ENCODE measurements around the gene MRPL20. TPM values are rescaled to one million over a fixed set of nuclear protein-coding genes. Genes with fewer than 3 reads are reported as not detected.
A peak's percentile ranks its signal among the peaks of the same experiment; 100 is the strongest.

Gene MRPL20
- total RNA-seq, 1 donor = 104 TPM

DNA sequence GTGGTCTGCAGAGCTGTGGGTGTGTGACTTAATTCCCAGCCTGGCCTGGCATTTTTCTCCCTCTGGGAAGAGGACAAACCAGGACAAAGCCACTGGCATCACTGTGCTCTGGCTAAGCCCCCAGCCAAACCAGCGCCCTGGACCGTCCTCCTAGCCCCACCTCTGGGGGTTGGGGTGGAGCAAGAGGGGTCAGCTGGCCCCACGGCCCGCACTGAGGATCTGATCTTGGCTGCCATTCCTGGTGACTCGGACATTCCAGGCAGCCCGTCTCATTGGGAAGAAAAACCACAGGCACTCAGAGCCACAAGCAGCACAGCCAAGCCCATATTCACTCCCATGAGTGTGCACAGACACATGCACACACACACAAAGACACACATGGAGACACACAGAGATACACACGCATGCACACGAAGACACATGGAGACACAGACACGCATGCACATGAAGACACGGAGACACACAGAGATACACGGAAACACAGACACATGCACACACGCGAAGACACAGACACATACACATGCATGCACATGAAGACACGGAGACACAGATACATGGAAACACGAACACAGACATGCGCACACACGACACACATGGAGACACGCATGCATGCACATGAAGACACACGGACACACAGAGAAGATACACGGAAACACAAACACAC lies 46.5 kb downstream of the MRPL20 start:
- H3K4me3 ChIP-seq (ENCODE audit: low read depth, low read length) = peak overlapping the region; percentile 1
- peak; percentile 94 for DNase-seq (ENCODE audit: low read depth)
- TF ChIP-seq, protein P1, sequence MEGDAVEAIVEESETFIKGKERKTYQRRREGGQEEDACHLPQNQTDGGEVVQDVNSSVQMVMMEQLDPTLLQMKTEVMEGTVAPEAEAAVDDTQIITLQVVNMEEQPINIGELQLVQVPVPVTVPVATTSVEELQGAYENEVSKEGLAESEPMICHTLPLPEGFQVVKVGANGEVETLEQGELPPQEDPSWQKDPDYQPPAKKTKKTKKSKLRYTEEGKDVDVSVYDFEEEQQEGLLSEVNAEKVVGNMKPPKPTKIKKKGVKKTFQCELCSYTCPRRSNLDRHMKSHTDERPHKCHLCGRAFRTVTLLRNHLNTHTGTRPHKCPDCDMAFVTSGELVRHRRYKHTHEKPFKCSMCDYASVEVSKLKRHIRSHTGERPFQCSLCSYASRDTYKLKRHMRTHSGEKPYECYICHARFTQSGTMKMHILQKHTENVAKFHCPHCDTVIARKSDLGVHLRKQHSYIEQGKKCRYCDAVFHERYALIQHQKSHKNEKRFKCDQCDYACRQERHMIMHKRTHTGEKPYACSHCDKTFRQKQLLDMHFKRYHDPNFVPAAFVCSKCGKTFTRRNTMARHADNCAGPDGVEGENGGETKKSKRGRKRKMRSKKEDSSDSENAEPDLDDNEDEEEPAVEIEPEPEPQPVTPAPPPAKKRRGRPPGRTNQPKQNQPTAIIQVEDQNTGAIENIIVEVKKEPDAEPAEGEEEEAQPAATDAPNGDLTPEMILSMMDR (IDR thresholded peaks at IDR 0.05; ENCODE audit: insufficient read depth, low read length) = no peak

GRCh38 chr1:1359664-1360468 lies 47.2 kb downstream of the MRPL20 start:
- peak overlapping the region; percentile 50 for H3K4me3 ChIP-seq (ENCODE audit: low read depth, low read length)
- peak; percentile 87 for DNase-seq (ENCODE audit: low read depth)
- TF ChIP-seq, protein P1 (IDR thresholded peaks at IDR 0.05; ENCODE audit: insufficient read depth, low read length) = no peak

- peak overlapping the region; percentile 88 for H3K4me3 ChIP-seq (ENCODE audit: low read depth, low read length)
- TF ChIP-seq, protein P1 (IDR thresholded peaks at IDR 0.05; ENCODE audit: insufficient read depth, low read length) = no peak
- peak; percentile 84 for DNase-seq (ENCODE audit: low read depth)
Measured at GRCh38 chr1:1359308-1359663, 47.8 kb downstream of the MRPL20 start.

DNA sequence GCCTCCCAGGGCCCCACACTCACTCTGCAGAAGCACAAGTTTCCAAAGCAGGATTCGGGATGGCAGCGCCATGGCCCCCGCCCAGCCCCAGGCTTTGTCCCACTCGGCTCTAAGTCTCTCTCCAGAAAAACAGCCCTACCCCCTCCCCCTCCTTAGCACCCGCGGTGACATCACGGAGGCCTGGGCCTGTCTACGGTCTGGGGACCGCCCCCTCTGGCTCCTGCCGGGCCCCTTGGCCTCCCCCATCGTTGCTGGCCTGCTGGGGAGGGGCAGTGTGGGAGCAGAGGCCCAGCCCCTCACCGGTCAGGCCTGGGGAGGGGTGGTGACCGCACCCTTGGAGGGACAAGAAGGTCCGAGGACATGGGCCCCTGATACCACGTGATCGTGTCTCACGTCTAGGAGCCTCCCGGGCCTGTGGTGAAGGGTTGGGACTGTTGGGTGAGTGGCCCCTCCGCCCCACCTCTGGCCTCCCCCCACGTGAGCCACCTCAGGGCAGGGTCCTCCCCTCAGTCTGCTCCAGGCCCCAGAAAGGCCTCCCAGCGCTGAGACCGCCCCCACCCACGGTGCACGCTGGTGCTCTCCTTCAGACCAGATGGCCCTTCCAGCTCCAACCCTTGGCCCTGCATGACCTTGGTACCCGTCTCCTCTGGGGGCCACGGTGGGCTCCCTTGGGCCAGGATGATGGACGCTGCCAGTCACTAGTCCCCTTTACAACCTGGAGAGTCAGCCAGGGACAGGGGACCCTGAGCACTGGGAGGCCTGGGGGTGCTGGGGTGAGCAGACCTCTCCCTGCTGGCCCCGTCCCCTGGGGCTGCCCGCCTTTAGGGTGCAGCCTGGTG lies 48.4 kb downstream of the MRPL20 start, which contains the start of gene MXRA8:
Gene MXRA8 (minus strand): TSS at position 123 of the 839 bp plus-strand sequence. CDS start 51 bp downstream, at position 72.
- H3K4me3 ChIP-seq (ENCODE audit: low read depth, low read length) = peak within 1 kb of the TSS; percentile 88
- TF ChIP-seq, protein P1 (IDR thresholded peaks at IDR 0.05; ENCODE audit: insufficient read depth, low read length) = no peak
- DNase-seq (ENCODE audit: low read depth) = peak; percentile 96

- H3K4me3 ChIP-seq (ENCODE audit: low read depth, low read length) = peak overlapping the region; percentile 88
- TF ChIP-seq, protein P1 (IDR thresholded peaks at IDR 0.05; ENCODE audit: insufficient read depth, low read length) = no peak
- no peak for DNase-seq (ENCODE audit: low read depth)
Measured at GRCh38 chr1:1357871-1358432, 49.1 kb downstream of the MRPL20 start.

- DNase-seq (ENCODE audit: low read depth) = no peak
- peak overlapping the region; percentile 88 for H3K4me3 ChIP-seq (ENCODE audit: low read depth, low read length)
- TF ChIP-seq, protein P1 (IDR thresholded peaks at IDR 0.05; ENCODE audit: insufficient read depth, low read length) = no peak
Measured at GRCh38 chr1:1356796-1357401, 50.2 kb downstream of the MRPL20 start.
